Measurements from ENCODE around the gene CREBZF.

DNA sequence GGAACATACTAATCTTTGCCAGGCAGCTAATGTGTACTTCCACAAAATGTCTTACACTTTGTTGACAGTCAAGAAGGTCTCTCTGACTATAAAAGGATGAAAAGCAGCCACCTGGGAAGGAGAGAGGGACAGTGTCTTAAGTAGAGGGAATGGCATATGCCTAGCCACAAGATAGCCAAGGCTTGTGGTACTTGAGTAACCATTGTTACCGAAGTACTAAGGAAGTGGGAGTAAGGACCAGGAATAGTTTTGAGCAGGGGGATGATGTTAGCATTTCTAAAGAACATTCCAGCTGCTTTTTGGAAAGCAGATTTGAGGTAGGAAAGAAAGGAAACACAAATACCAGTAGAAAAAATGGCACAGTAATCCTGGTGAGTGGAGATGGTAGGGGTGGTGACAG is 13.8 kb downstream of the CREBZF start:
- TF ChIP-seq POLR2A (IDR thresholded peaks at IDR 0.05; ENCODE audit: low read depth, low read length) (no peak), TAF1 (IDR thresholded peaks at IDR 0.05; ENCODE audit: low read depth, low read length) (no peak), POLR2AphosphoS5 (IDR thresholded peaks at IDR 0.05; ENCODE audit: low read depth, low read length) (no peak), SPI1 (IDR thresholded peaks at IDR 0.05; ENCODE audit: low read depth, low read length) (no peak), POU2F2 (IDR thresholded peaks at IDR 0.05; ENCODE audit: low read depth, low read length) (no peak)

Data from GM12891 (cell line).